Measurements from ENCODE around the gene TMEM200A.

Gene TMEM200A

DNA sequence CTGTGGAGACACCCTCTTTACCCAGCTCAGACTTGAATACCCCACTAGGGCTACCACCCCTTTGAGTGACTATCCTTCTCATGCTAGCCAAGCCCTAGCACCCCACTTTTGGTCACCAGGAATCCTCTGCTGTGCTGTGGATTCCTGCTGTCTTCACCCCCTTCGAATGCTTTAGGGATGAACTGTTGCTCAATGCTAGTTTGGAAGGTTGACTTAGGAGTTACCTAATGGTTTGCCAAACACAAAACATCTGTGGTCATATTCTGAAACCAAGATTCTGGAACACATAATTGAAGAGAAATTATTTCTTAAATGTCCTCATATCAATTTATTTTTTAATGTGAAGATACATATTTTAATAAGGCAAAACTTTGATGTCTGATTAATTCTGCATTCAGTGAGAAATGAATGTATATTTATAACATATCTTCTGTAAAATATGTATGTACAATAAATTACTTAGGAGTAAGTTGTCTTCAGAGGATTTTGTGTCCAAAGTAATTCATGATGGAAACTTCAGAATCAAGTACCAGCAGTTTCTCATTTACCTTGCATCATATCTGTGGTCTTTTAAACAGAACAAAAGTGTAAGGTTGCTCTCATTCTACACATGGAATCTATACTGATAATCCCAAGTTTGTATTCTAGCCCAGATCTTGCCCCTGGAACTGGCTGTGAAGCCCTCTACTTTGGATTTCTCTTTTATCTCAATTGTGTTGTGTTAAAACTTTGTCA, 46.9 kb downstream of the TMEM200A start:
- no peak overlapping the region for H3K4me3 ChIP-seq (ENCODE audit: low read depth, low read length)
- DNase-seq (ENCODE audit: low read depth) = no peak
- TF ChIP-seq, protein P1, sequence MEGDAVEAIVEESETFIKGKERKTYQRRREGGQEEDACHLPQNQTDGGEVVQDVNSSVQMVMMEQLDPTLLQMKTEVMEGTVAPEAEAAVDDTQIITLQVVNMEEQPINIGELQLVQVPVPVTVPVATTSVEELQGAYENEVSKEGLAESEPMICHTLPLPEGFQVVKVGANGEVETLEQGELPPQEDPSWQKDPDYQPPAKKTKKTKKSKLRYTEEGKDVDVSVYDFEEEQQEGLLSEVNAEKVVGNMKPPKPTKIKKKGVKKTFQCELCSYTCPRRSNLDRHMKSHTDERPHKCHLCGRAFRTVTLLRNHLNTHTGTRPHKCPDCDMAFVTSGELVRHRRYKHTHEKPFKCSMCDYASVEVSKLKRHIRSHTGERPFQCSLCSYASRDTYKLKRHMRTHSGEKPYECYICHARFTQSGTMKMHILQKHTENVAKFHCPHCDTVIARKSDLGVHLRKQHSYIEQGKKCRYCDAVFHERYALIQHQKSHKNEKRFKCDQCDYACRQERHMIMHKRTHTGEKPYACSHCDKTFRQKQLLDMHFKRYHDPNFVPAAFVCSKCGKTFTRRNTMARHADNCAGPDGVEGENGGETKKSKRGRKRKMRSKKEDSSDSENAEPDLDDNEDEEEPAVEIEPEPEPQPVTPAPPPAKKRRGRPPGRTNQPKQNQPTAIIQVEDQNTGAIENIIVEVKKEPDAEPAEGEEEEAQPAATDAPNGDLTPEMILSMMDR (IDR thresholded peaks at IDR 0.05; ENCODE audit: insufficient read depth, low read depth, low read length, missing control alignments) = no peak

GRCh38 chr6:130417951-130418350, 52.1 kb downstream of the TMEM200A start:
- no peak overlapping the region for H3K4me3 ChIP-seq (ENCODE audit: low read depth, low read length)
- DNase-seq (ENCODE audit: low read depth) = no peak
- TF ChIP-seq, protein P1 (IDR thresholded peaks at IDR 0.05; ENCODE audit: insufficient read depth, low read depth, low read length, missing control alignments) = no peak

DNA sequence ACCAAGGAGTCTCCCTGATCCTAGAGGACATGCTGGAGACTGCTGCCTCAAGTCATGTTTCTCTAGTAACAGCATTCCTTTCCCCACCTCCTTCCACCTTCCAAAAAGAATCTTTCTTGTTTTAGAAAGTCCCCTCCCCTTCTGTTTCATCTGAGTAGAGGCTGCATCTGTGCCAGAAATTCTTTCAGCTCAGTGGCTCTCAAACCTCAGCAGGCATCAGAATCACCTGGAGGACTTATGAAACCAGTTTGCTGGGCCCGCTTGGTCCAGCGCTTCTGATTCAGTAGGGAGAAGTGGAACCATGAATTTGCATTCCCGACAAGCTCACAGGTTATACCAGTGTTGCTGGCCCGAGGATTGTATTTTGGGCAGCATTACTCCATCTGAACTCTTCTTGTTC, 55.1 kb downstream of the TMEM200A start:
- no peak for DNase-seq (ENCODE audit: low read depth)
- TF ChIP-seq, protein P1 (IDR thresholded peaks at IDR 0.05; ENCODE audit: insufficient read depth, low read depth, low read length, missing control alignments) = no peak
- H3K4me3 ChIP-seq (ENCODE audit: low read depth, low read length) = no peak overlapping the region

DNA sequence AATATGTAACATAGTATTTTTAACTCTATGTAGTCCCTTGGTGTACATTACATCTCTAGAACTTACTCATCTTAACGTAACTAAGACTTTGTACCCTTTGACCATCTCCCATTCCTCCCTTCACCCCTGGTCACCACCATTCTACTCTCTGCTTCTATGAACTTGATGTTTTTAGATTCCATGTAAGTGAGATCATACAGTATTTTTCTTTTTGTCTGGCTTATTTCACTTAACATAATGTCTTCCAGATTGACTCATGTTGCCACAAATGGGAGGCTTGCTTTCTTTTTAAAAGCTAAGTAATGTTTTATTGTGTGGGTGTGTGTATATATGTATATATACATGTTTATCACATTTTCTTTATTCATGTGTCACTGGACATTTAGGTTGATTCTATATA, 55.8 kb downstream of the TMEM200A start:
- TF ChIP-seq, protein P1 (IDR thresholded peaks at IDR 0.05; ENCODE audit: insufficient read depth, low read depth, low read length, missing control alignments) = no peak
- DNase-seq (ENCODE audit: low read depth) = no peak
- no peak overlapping the region for H3K4me3 ChIP-seq (ENCODE audit: low read depth, low read length)

DNA sequence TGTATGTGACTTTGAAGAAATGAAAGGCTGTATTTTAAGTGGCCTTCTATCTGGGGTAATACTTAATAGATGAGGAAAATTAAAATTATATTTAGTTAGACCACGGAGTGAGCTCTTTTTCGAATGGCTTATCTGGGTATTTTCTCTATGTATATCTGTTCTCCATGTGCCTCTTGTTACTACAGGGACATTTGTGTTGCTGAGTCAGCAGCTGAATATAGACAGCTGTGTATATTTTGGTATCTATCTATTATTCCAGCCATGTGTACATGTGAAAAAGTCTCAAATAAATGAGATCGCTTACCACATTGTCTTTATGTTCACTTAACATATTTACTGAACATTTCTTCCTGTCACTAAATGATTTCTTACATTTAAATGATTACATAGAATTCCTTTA, 57.2 kb downstream of the TMEM200A start:
- DNase-seq (ENCODE audit: low read depth) = no peak
- H3K4me3 ChIP-seq (ENCODE audit: low read depth, low read length) = no peak overlapping the region
- TF ChIP-seq, protein P1 (IDR thresholded peaks at IDR 0.05; ENCODE audit: insufficient read depth, low read depth, low read length, missing control alignments) = no peak

GRCh38 chr6:130424710-130425109, 58.9 kb downstream of the TMEM200A start:
- H3K4me3 ChIP-seq (ENCODE audit: low read depth, low read length) = no peak overlapping the region
- DNase-seq (ENCODE audit: low read depth) = no peak
- TF ChIP-seq, protein P1 (IDR thresholded peaks at IDR 0.05; ENCODE audit: insufficient read depth, low read depth, low read length, missing control alignments) = no peak

DNA sequence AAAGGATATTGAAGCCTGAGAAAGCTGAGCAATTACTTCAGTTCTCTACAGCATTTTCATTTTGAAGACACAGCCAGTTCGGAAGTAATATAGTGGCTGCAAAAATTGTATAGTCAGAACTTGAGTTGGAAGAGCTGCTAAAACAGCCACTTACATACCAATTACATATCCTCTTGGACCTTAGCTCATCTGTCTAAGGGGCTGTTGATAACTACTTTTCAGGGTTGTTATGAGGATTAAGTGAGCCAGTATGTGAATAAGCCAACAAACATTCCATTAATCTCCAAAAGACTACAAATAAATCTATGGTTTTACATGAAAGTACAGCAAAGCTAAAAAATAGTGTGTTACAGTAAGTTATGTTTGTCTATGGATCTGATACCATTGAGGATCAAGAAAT, 59.7 kb downstream of the TMEM200A start:
- H3K4me3 ChIP-seq (ENCODE audit: low read depth, low read length) = no peak overlapping the region
- no peak for DNase-seq (ENCODE audit: low read depth)
- TF ChIP-seq, protein P1 (IDR thresholded peaks at IDR 0.05; ENCODE audit: insufficient read depth, low read depth, low read length, missing control alignments) = no peak

Measured in GM12865 (cell line).